Right lobe of liver (tissue), 6 donors: ENCODE measurements around the gene CTTNBP2. TPM values are rescaled to one million over a fixed set of nuclear protein-coding genes. Genes with fewer than 3 reads are reported as not detected.

ENCODE experiments used
- ATAC-seq, 4 donors: fragments of 200-7000 bp; cut with Tn5 transposase; one replicate each; pipeline ENCODE4 v1.9.1; 2020; ENCODE audit warnings: mild to moderate bottlenecking in 4 of 4, moderate library complexity in 4 of 4
- DNase-seq, 3 donors: peaks; one replicate each; pipeline ENCODE4 v3.0.0-alpha.2; 2020
- H3K27ac ChIP-seq, 3 donors: fragments of 200-600 bp; one replicate each; pipeline ENCODE4 v1.8.0; 2022
- H3K27me3 ChIP-seq, 2 donors: fragments of 200-600 bp; one replicate each; pipeline ENCODE4 v1.8.0; 2022
- H3K36me3 ChIP-seq, 4 donors: fragments of 200-600 bp; sonication (generic) in 1 of 4; one replicate each; pipeline versions ENCODE4 v1.5.1 to v1.8.0; 2017 to 2022; ENCODE audit warnings: control low read depth in 1 of 4
- H3K4me1 ChIP-seq, 4 donors: fragments of 200-600 bp; sonication (generic) in 1 of 4; one replicate each; pipeline versions ENCODE4 v1.5.1 to v1.8.0; 2017 to 2022; ENCODE audit warnings: control low read depth in 1 of 4
- H3K4me3 ChIP-seq, 3 donors: fragments of 200-600 bp; one replicate each; pipeline ENCODE4 v1.8.0; 2022
- H3K9me3 ChIP-seq, 4 donors: fragments of 200-600 bp; sonication (generic) in 1 of 4; one replicate each; pipeline versions ENCODE4 v1.5.1 to v1.8.0; 2017 to 2022; ENCODE audit warnings: control low read depth in 1 of 4
- POLR2A ChIP-seq: fragments of 450-650 bp; IDR thresholded peaks from one replicate; pipeline ENCODE4 v1.6.1; 2017; ENCODE audit warnings: antibody characterized with exemption, mild to moderate bottlenecking
- WGBS: methylation state at CpG from one replicate; pipeline ENCODE4 v1.1.6; 2018; ENCODE audit warnings: low coverage, low lambda C conversion rate; ENCODE audit not compliant: insufficient coverage; ENCODE audit errors: missing lambda C conversion rate; 5-methylcytosine and 5-hydroxymethylcytosine counted together
- intact Hi-C, 2 donors: fragments of 100-400 bp; cut with DNase I; formaldehyde crosslinking; loops; one replicate each; pipeline versions ENCODE4 v1.11.2 to v1.14.1; 2022
- total RNA-seq, 6 experiments: library from RNA; depleted of rRNA in 2 of 6; stranded (reverse); fragments of >200 nt in 2 of 6; fragmentation: NEBNext Ultra II Directional in 3 of 6; extraction: Animal tissue kit (Norgen Biotek cat#: 25700) in 3 of 6; gene quantifications; one replicate each; pipeline versions ENCODE4 v1.1.0 to v1.2.4, GENCODE V29; 2016 to 2023
- TF ChIP-seq, protein P1 (sequence below), 4 donors: fragments of 200-600 bp in 3 of 4; fragments of 450-650 bp in 1 of 4; IDR thresholded peaks; one replicate each; pipeline versions ENCODE4 v1.5.1 to v1.8.0; 2016 to 2022; ENCODE audit warnings: antibody characterized with exemption in 4 of 4, mild to moderate bottlenecking in 2 of 4
- donor health status: DM: no; HTN: yes; CAD: no.
- donor health status: DM: no; HTN: no; CAD: no.
- donor health status: DM: no; HTN: no; CAD: no.
- donor health status: DM: no; HTN: yes; CAD: no.
- donor health status: DM: no; HTN: yes; CAD: no.

Gene CTTNBP2
- total RNA-seq, 6 experiments from 2014 or later = 0.31 to 3.0 (median 1.9) TPM

- Histone ChIP-seq H3K27me3 (no peaks in the 10 kb centered on the region), H3K4me3 (no peak overlapping the region), H3K36me3 (no peaks in the 10 kb centered on the region), H3K9me3 (no peaks in the 10 kb centered on the region), H3K4me1 (peaks cover 0 to 3% (median 0%) of the 10 kb centered on the region in 4 donors), H3K27ac (no peak overlapping the region)
- intact Hi-C loops = no loop called here
- DNase-seq = no peak
- ATAC-seq = no peak
- TF ChIP-seq POLR2A = no peak
Observed at GRCh38 chr7:117685795-117686194, 187.4 kb downstream of the CTTNBP2 start.

DNA sequence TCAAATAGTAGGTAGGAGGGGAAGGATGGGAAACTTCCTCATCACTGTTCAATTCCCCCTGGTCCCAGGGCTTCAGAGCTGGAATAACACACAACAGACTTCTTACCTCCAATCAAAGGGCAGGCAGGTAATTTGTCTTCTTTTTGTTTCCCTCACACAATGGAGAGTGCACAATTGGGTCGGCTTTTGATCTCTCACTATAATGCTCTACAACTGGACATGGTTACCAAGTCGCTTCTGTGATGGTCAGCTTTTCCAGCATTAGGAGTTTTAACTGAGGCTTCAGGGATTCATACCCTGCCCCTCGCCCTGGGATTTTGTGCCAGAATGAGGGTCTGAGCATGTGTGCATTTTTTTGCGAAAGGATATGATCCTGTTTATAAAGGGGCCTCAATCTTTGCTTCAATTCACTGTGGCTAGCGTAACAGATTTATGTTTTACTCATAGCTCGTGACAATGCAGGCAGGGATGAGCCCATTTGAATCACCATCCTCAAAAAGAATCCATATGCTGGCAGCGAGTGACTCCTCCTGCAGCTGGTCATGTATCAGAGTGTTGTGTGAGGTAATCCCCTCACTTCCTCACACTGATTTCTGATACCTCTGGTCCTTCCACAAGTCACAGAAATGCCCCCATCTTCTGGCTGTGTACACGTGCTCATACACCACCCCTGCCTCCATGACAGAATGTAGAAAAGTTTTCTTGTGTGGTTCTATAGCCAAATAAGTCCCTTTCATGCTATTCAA is 189.6 kb downstream of the CTTNBP2 start:
- Histone ChIP-seq H3K36me3 (no peaks in the 10 kb centered on the region), H3K9me3 (no peaks in the 10 kb centered on the region), H3K4me3 (no peak overlapping the region), H3K27me3 (no peaks in the 10 kb centered on the region), H3K4me1 (peaks cover 0 to 3% (median 0%) of the 10 kb centered on the region in 4 donors), H3K27ac (no peak overlapping the region)
- 81% methylated on average over 8 of the region's 8 CpGs for whole genome bisulfite sequencing
- no peak for DNase-seq
- no peak for TF ChIP-seq POLR2A
- TF ChIP-seq, protein P1, sequence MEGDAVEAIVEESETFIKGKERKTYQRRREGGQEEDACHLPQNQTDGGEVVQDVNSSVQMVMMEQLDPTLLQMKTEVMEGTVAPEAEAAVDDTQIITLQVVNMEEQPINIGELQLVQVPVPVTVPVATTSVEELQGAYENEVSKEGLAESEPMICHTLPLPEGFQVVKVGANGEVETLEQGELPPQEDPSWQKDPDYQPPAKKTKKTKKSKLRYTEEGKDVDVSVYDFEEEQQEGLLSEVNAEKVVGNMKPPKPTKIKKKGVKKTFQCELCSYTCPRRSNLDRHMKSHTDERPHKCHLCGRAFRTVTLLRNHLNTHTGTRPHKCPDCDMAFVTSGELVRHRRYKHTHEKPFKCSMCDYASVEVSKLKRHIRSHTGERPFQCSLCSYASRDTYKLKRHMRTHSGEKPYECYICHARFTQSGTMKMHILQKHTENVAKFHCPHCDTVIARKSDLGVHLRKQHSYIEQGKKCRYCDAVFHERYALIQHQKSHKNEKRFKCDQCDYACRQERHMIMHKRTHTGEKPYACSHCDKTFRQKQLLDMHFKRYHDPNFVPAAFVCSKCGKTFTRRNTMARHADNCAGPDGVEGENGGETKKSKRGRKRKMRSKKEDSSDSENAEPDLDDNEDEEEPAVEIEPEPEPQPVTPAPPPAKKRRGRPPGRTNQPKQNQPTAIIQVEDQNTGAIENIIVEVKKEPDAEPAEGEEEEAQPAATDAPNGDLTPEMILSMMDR (IDR thresholded peaks at IDR 0.05) = no peak
- intact Hi-C loops = no loop called here
- no peak for ATAC-seq

DNA sequence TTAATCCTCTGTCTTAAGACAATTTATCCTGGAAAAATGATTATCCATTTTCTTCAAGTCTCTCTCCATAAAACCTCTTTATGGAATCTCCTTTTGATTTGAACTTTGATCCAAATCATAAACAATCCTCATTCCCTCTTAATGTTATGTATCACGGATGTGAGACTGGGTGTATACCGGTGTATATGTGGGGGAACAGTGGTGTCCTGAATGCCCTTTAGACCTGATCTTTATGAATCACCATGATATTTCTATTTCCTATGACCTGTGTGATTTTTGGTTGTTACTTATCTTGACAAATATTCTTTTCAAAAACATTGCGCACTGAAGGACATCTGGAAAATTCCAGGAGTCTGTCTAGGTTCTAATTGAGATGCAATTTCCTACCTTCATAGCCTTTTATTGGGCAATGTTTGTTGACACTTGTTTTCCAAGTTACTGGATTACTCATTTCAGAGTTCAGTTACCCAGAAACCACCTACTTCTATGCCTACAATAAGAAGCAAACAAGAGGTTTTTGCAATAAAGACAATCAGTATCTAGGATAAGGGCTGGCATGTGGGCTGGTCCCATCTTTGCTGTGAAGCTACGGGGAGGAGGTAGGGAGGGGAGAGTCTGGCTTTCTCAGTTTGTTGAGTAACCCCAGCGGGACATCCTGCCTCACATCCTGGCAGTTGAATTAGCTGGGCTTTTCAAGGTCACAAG is 190.4 kb downstream of the CTTNBP2 start:
- Histone ChIP-seq H3K4me3 (no peak overlapping the region), H3K36me3 (no peaks in the 10 kb centered on the region), H3K27me3 (no peaks in the 10 kb centered on the region), H3K9me3 (no peaks in the 10 kb centered on the region), H3K27ac (no peak overlapping the region), H3K4me1 (peaks cover 0 to 3% (median 0%) of the 10 kb centered on the region in 4 donors)
- TF ChIP-seq POLR2A = no peak
- TF ChIP-seq, protein P1 (IDR thresholded peaks at IDR 0.05) = no peak
- no peak for DNase-seq
- WGBS = 43% methylated on average over 4 of the region's 5 CpGs
- intact Hi-C loops = no loop called here
- peak in 3 of 4 donors; percentile 42 to 61 (median 60) for ATAC-seq

DNA sequence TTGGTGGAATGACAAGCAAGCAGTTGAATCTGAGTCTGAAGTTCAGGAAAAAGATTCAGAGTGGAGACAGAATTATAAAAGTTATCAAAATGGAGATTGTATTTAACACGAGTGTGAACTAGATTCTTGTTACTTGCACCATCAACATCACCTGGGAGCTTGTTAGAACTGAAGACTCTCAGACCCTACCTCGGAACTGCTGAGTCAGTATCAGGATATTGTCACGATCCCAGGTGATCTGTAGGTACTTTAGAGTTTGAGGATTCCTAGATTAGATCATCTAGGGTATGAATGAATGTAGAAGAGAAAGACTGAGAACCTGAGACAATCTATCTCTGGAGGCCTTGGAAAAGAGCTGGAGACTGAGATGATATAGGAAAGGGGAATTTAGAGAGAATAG is 194.1 kb downstream of the CTTNBP2 start:
- no peaks in the 10 kb centered on the region for H3K9me3 ChIP-seq
- H3K4me3 ChIP-seq = no peak overlapping the region
- TF ChIP-seq, protein P1 (IDR thresholded peaks at IDR 0.05) = no peak
- TF ChIP-seq POLR2A = no peak
- H3K36me3 ChIP-seq = no peaks in the 10 kb centered on the region
- no peaks in the 10 kb centered on the region for H3K27me3 ChIP-seq
- 55% methylated on average over 3 of the region's 3 CpGs for WGBS
- intact Hi-C loops = no loop called here
- DNase-seq = no peak
- peaks cover 0 to 6% (median 0%) of the 10 kb centered on the region in 4 donors for H3K4me1 ChIP-seq
- no peak for ATAC-seq
- no peak overlapping the region for H3K27ac ChIP-seq
